ENCODE measurements around the gene MTFR1L.

DNA sequence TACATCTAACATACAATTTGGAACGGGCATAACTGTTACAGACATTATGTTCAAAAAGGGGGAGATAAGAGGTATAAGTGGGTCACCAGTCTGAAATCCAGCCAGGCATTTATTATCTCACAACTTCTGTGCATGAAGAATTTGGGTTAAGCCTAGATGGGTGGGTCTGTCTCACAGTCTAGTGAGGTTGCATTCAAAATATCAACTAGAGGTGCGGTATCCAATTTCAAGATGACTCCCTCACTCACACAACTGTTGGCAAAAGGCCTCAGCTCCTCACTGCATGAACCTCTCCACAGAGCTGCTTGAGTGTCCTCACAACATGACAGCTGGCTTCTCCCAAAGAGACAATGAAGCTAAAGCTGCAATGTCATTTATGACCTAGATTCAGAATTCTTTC, 34.8 kb downstream of the MTFR1L start:
- no peak for TF ChIP-seq YY1 (IDR thresholded peaks at IDR 0.05; ENCODE audit: low read depth)
- TF ChIP-seq FOXM1 (IDR thresholded peaks at IDR 0.05; ENCODE audit: borderline replicate concordance, low read depth), result no peak
- no peak for TF ChIP-seq CEBPB (IDR thresholded peaks at IDR 0.05)
- TF ChIP-seq CREB1 (IDR thresholded peaks at IDR 0.05; ENCODE audit: low read depth), result no peak
- no peak for TF ChIP-seq RAD21 (IDR thresholded peaks at IDR 0.05; ENCODE audit: low read depth)
- no peak for TF ChIP-seq NFIC (IDR thresholded peaks at IDR 0.05)
- TF ChIP-seq, protein P1, sequence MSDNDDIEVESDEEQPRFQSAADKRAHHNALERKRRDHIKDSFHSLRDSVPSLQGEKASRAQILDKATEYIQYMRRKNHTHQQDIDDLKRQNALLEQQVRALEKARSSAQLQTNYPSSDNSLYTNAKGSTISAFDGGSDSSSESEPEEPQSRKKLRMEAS (IDR thresholded peaks at IDR 0.05), result no peak
- TF ChIP-seq TEAD4 (IDR thresholded peaks at IDR 0.05), result no peak
- no peak for TF ChIP-seq EP300 (IDR thresholded peaks at IDR 0.05; ENCODE audit: borderline replicate concordance)
- TF ChIP-seq TAF1 (IDR thresholded peaks at IDR 0.05; ENCODE audit: low read depth), result no peak
- no peak for TF ChIP-seq EGR1 (IDR thresholded peaks at IDR 0.05)
- TF ChIP-seq REST (IDR thresholded peaks at IDR 0.05; ENCODE audit: low read depth), result no peak
